Lung (tissue), 12 donors: Measurements from ENCODE around the gene CACNG1. TPM values are rescaled to one million over a fixed set of nuclear protein-coding genes. Genes with fewer than 3 reads are reported as not detected.

Experiments used
- ATAC-seq: fragments of 200-7000 bp; cut with Tn5 transposase; one replicate; pipeline ENCODE4 v1.9.1; 2020; ENCODE audit warnings: moderate number of reproducible peaks; ENCODE audit not compliant: insufficient read depth, low FRiP score
- DNase-seq, 3 donors: peaks; one replicate each; pipeline ENCODE4 v3.0.0-alpha.2; 2013 to 2017
- H3K27ac ChIP-seq, 2 donors: one replicate each; pipeline ENCODE4 v1.5.1; 2013; ENCODE audit warnings: mild to moderate bottlenecking in 2 of 2, moderate library complexity in 2 of 2, control low read depth in 1 of 2, inconsistent platforms in 1 of 2, low read depth in 1 of 2, low read length in 1 of 2
- H3K27me3 ChIP-seq, 3 donors: one replicate each; pipeline ENCODE4 v1.5.1; 2013; ENCODE audit warnings: low read length in 2 of 3; ENCODE audit not compliant: control insufficient read depth in 3 of 3, insufficient read depth in 3 of 3
- H3K36me3 ChIP-seq, 4 donors: one replicate each; pipeline ENCODE4 v1.5.1; 2013; ENCODE audit warnings: low read length in 4 of 4, mild to moderate bottlenecking in 1 of 4, moderate library complexity in 1 of 4; ENCODE audit not compliant: control insufficient read depth in 4 of 4, insufficient read depth in 4 of 4
- H3K4me1 ChIP-seq, 5 donors: one replicate each; pipeline ENCODE4 v1.5.1; 2013; ENCODE audit warnings: low read length in 5 of 5, mild to moderate bottlenecking in 2 of 5, moderate library complexity in 1 of 5; ENCODE audit not compliant: control insufficient read depth in 5 of 5, insufficient read depth in 5 of 5
- H3K4me3 ChIP-seq: one replicate; pipeline ENCODE4 v1.5.1; 2013; ENCODE audit warnings: mild to moderate bottlenecking, control low read depth, moderate library complexity
- H3K9ac ChIP-seq, 2 donors: one replicate each; pipeline ENCODE4 v1.5.1; 2013; ENCODE audit warnings: low read length in 2 of 2, control low read depth in 1 of 2; ENCODE audit not compliant: insufficient read depth in 1 of 2
- H3K9me3 ChIP-seq, 4 donors: one replicate each; pipeline ENCODE4 v1.5.1; 2013; ENCODE audit warnings: low read length in 3 of 4, mild to moderate bottlenecking in 1 of 4, moderate library complexity in 1 of 4; ENCODE audit not compliant: control insufficient read depth in 4 of 4, insufficient read depth in 3 of 4
- CTCF ChIP-seq: IDR thresholded peaks from 2 replicates; pipeline ENCODE4 v1.5.1; 2012; ENCODE audit warnings: mild to moderate bottlenecking; ENCODE audit errors: control extremely low read depth, extremely low read depth
- WGBS, 2 donors: extraction: QIAGEN DNeasy Blood & Tissue Kit; methylation state at CpG; one replicate each; pipeline ENCODE4 v1.1.7; 2013; 5-methylcytosine and 5-hydroxymethylcytosine counted together
- polyA plus RNA-seq, 2 donors: library from polyadenylated mRNA; stranded (reverse); fragments of 200-250 nt; gene quantifications; one replicate each; pipeline ENCODE4 v1.2.1, GENCODE V29; 2013
- total RNA-seq, 2 donors: library from RNA; depleted of rRNA in 1 of 2; stranded (reverse); fragments of >200 nt in 1 of 2; gene quantifications; one replicate each; pipeline ENCODE4 v1.2.1, GENCODE V29; 2014 to 2021
- donor health status: control.
- donor health status: control.
- donor health status: Bipolar disorder and iron deficiency.
- donor health status: healthy.
- donor health status: DM: yes; HTN: yes; CAD: no.

The CACNG1 gene
- total and polyA plus RNA-seq, 4 donors: 0.05 to 0.08 TPM; not detected in 2

- no peak for ATAC-seq
Measured at GRCh38 chr17:67051155-67051538, 6.8 kb downstream of the CACNG1 start.

GRCh38 chr17:67051837-67052236 is 7.5 kb downstream of the CACNG1 start:
- Histone ChIP-seq H3K4me1 (peaks cover 0 to 4% (median 0%) of the 10 kb centered on the region in 5 donors), H3K9ac (no peak overlapping the region), H3K27ac (no peak overlapping the region), H3K4me3 (no peak overlapping the region), H3K36me3 (no peaks in the 10 kb centered on the region), H3K9me3 (peaks cover 0 to 22% (median 11%) of the 10 kb centered on the region in 4 donors), H3K27me3 (no peaks in the 10 kb centered on the region)
- DNase-seq (no peak), ATAC-seq (no peak)
- no peak for TF ChIP-seq CTCF
- WGBS, 2 donors: 94 to 96% methylated on average over 5 of the region's 5 CpGs

More at GRCh38 chr17:67051155-67051538, 6.8 kb downstream of the CACNG1 start:
- Histone ChIP-seq H3K9me3 (peaks cover 0 to 22% (median 13%) of the 10 kb centered on the region in 4 donors), H3K4me1 (peaks cover 0 to 4% (median 0%) of the 10 kb centered on the region in 5 donors), H3K4me3 (no peak overlapping the region), H3K9ac (no peak overlapping the region), H3K27me3 (no peaks in the 10 kb centered on the region), H3K36me3 (no peaks in the 10 kb centered on the region), H3K27ac (no peak overlapping the region)
- no peak for TF ChIP-seq CTCF
- WGBS, 2 donors: 79 to 84% methylated on average over 4 of the region's 4 CpGs
- DNase-seq: peak in 1 of 3 donors; percentile 1

GRCh38 chr17:67052720-67053437 is 8.5 kb downstream of the CACNG1 start:
- Histone ChIP-seq H3K27me3 (no peaks in the 10 kb centered on the region), H3K9me3 (peaks cover 0 to 19% (median 8%) of the 10 kb centered on the region in 4 donors), H3K27ac (no peak overlapping the region), H3K4me3 (no peak overlapping the region), H3K9ac (no peak overlapping the region), H3K4me1 (peaks cover 0 to 4% (median 0%) of the 10 kb centered on the region in 5 donors), H3K36me3 (no peaks in the 10 kb centered on the region)
- ATAC-seq (no peak), DNase-seq (no peak)
- no peak for TF ChIP-seq CTCF
- WGBS, 2 donors: 93% methylated on average over 9 of the region's 9 CpGs
